Chondrocyte (in vitro differentiated cells): ENCODE results near the gene LPIN1. TPM values are rescaled to one million over a fixed set of nuclear protein-coding genes. Genes with fewer than 3 reads are reported as not detected.

Experiments
- DNase-seq: peaks from one replicate; pipeline ENCODE4 v3.0.0; 2021; ENCODE audit warnings: mixed read lengths, low spot score
- H3K27ac Mint-ChIP-seq: one replicate; pipeline ENCODE4 v1.8.0; 2021; ENCODE audit warnings: mild to moderate bottlenecking, moderate library complexity, mixed read lengths; ENCODE audit not compliant: unreplicated experiment
- H3K27me3 Mint-ChIP-seq: 2 replicates; pipeline ENCODE4 v1.8.0; 2021; ENCODE audit warnings: low read depth, mixed read lengths
- H3K36me3 Mint-ChIP-seq: 2 replicates; pipeline ENCODE4 v1.8.0; 2021; ENCODE audit warnings: low read depth, mixed read lengths
- H3K4me1 Mint-ChIP-seq: 2 replicates; pipeline ENCODE4 v1.8.0; 2021; ENCODE audit warnings: low read depth, mild to moderate bottlenecking, mixed read lengths
- H3K4me3 Mint-ChIP-seq: one replicate; pipeline ENCODE4 v1.8.0; 2021; ENCODE audit warnings: mild to moderate bottlenecking, moderate library complexity, mixed read lengths; ENCODE audit not compliant: unreplicated experiment
- H3K9me3 Mint-ChIP-seq: 2 replicates; pipeline ENCODE4 v1.8.0; 2021; ENCODE audit warnings: low read depth, mixed read lengths
- CTCF ChIP-seq: fragments of 200-600 bp; sonication (generic); IDR thresholded peaks from 2 replicates; pipeline ENCODE4 v1.5.0; 2021; ENCODE audit warnings: antibody characterized with exemption, mild to moderate bottlenecking, moderate library complexity
- total RNA-seq: library from RNA; stranded (reverse); gene quantifications from 3 replicates; pipeline ENCODE4 v1.2.1, GENCODE V29; 2021

LPIN1 gene
- total RNA-seq, 1 donor from 2014 or later, result 17.5 TPM

- Mint-ChIP-seq H3K36me3 (peaks cover 39% of the 10 kb centered on the region), H3K4me3 (no peak overlapping the region)
These were observed 40.2 kb downstream of the LPIN1 start for GRCh38 chr2:11786592-11786991.

GRCh38 chr2:11787991-11788390 lies 41.6 kb downstream of the LPIN1 start:
- Mint-ChIP-seq H3K4me3 (no peak overlapping the region), H3K36me3 (peaks cover 40% of the 10 kb centered on the region), H3K9me3 (no peaks in the 10 kb centered on the region)

More at GRCh38 chr2:11786592-11786991, 40.2 kb downstream of the LPIN1 start:
- H3K27me3 Mint-ChIP-seq, result no peaks in the 10 kb centered on the region
- no peak overlapping the region for H3K27ac Mint-ChIP-seq
- TF ChIP-seq CTCF, result no peak
- DNase-seq, result no peak
- no peaks in the 10 kb centered on the region for H3K9me3 Mint-ChIP-seq
- H3K4me1 Mint-ChIP-seq, result peaks cover 4% of the 10 kb centered on the region

GRCh38 chr2:11788461-11789124 lies 42.2 kb downstream of the LPIN1 start:
- Mint-ChIP-seq H3K27ac (no peak overlapping the region), H3K36me3 (peaks cover 46% of the 10 kb centered on the region), H3K27me3 (no peaks in the 10 kb centered on the region), H3K4me3 (no peak overlapping the region), H3K9me3 (no peaks in the 10 kb centered on the region), H3K4me1 (peaks cover 4% of the 10 kb centered on the region)
- no peak for TF ChIP-seq CTCF
- DNase-seq, result no peak

More at GRCh38 chr2:11787991-11788390, 41.6 kb downstream of the LPIN1 start:
- DNase-seq, result no peak
- no peak overlapping the region for H3K27ac Mint-ChIP-seq
- peaks cover 4% of the 10 kb centered on the region for H3K4me1 Mint-ChIP-seq
- no peak for TF ChIP-seq CTCF
- no peaks in the 10 kb centered on the region for H3K27me3 Mint-ChIP-seq

DNA sequence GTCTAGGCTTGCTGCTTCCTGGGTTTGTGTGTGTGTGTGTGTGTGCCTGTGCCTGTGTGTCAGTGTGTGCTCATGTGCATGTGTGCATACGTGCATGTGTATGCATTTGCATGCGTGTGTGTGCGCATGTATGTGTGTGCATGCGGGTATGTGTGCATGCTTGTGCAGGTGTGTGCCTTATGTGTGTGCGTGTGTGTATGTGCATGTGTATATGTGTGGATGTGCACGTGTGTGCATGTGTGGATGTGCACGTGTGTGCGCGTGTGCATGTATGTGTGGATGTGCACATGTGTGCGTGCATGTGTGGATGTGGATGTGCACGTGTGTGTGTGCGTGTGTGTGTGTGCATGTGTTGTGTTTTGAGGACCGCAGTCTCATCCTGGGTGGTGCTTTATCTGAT lies 42.8 kb downstream of the LPIN1 start:
- no peaks in the 10 kb centered on the region for H3K9me3 Mint-ChIP-seq
- H3K36me3 Mint-ChIP-seq, result peaks cover 48% of the 10 kb centered on the region
- no peak for TF ChIP-seq CTCF
- H3K27me3 Mint-ChIP-seq, result no peaks in the 10 kb centered on the region
- H3K4me3 Mint-ChIP-seq, result no peak overlapping the region
- peaks cover 4% of the 10 kb centered on the region for H3K4me1 Mint-ChIP-seq
- H3K27ac Mint-ChIP-seq, result no peak overlapping the region
- no peak for DNase-seq

GRCh38 chr2:11790228-11790627 lies 43.8 kb downstream of the LPIN1 start:
- DNase-seq, result no peak
- H3K36me3 Mint-ChIP-seq, result peaks cover 50% of the 10 kb centered on the region
- TF ChIP-seq CTCF, result no peak
- H3K27me3 Mint-ChIP-seq, result no peaks in the 10 kb centered on the region
- H3K9me3 Mint-ChIP-seq, result no peaks in the 10 kb centered on the region
- H3K4me3 Mint-ChIP-seq, result no peak overlapping the region
- no peak overlapping the region for H3K27ac Mint-ChIP-seq
- H3K4me1 Mint-ChIP-seq, result no peaks in the 10 kb centered on the region
